H54 (cell line): ENCODE measurements around the gene MVK.

Experiments
- DNase-seq: peaks from one replicate; pipeline ENCODE4 v3.0.0; 2011; ENCODE audit warnings: low spot score, mixed read lengths; ENCODE audit not compliant: insufficient read length
- FAIRE-seq: peaks from 3 replicates; lab custom pipeline; 2011; peaks lifted over from hg19 to GRCh38; lab: Jason Lieb, UNC
- POLR2A ChIP-seq: IDR thresholded peaks from 2 replicates; pipeline ENCODE4 v1.6.1; 2011; ENCODE audit warnings: low read depth, mild to moderate bottlenecking, low read length

Gene MVK

DNA sequence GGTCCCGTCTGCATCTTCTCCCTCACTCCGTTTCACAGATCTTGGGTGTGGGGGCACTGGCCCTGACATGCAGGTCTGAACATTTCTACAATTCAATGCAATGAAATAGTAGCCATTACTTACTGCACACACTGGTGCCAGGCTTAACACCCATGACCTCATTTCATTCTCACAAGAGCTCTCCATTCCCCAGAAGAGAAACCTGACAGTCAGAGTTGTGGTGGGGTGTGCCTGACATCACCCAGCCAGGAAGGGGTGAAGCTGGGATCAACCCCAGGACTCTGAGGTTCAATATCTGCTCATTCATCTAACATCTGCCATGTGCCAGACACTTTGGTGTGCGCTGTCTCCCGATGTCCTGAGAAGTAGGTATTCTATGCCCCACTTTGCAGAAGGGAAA, 34.7 kb downstream of the MVK start:
- DNase-seq (no peak), FAIRE-seq (no peak)
- no peak for TF ChIP-seq POLR2A

DNA sequence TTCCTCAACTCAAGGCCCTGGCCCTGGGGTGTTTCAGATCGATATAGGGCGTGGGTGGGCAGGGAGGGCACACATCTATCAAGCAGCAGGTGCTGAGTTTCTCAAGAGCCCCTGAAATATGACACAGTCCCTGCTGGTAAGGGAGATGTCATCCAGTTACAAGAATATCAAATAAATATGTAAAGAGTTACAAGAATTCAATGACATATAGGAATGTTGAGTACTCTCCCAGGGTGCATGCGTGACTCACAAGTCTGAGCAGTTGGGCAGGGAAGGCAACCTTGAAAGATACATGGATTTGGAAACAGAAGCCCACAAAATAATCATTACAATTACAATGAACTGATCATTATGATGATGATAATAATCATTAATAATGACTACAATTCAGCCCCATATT, 35.2 kb downstream of the MVK start:
- DNase-seq (no peak), FAIRE-seq (no peak)
- TF ChIP-seq POLR2A = no peak

DNA sequence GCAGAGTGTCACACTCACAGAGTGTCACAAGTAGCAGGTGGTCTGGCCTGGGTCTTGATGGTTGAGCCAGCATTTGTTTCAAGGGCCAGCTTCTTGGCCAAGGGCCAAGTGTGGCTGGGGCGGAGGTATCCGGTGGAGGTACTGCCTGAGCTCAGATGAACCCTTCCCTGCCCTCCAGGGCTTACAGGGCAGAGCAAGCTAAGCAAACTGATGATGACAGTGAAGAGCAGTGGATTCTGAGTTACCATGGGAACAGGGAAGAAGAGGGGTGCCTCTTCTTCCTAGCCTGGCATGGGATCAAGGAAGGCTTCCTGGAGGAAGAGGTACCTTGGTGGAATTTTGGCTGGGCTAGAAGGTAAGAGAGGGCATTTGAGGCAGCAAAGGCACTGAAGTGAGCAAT, 35.7 kb downstream of the MVK start:
- DNase-seq (no peak), FAIRE-seq (no peak)
- TF ChIP-seq POLR2A = no peak

DNA sequence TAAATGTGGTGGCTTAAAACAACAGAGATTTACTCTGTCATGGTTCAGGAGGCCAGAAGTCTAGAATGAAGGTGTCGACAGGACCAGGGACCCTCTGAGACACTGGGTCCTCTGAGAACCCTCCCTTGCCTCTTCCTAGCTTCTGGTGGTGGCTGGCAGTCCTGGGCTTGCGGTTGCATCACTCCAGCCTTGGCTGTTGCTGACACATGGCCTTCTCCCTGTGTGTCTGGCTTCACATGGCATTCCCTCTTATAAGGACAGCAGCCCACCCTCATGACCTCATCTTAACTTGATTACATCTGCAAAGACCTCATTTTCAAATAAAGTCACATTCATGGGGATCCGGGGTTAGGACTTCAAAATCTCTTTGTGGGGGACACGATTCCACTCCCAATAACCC, 36.9 kb downstream of the MVK start:
- no peak for DNase-seq
- no peak for FAIRE-seq

DNA sequence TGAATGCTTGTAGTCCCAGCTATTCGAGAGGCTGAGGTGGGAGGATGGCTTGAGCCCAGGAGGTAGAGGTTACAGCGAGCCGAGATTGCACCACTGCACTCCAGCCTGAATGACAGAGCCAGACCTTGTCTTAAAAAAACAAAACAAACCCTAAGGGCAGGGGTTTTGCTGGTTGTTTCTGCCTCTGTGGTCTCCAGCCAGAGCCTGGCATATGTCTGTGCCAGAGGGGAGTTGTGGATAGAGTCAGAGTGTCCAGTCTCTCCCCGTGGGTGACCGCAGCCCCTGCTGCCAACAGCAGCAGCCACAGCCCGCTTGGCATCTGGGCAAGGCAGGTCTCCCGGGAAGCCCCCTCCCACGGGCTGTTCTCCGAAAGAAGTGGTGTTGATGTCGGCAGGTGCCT, 37.6 kb downstream of the MVK start:
- no peak for TF ChIP-seq POLR2A
- FAIRE-seq = no peak
- DNase-seq = no peak

More for the DNA sequence above, 36.9 kb downstream of the MVK start:
- no peak for TF ChIP-seq POLR2A

DNA sequence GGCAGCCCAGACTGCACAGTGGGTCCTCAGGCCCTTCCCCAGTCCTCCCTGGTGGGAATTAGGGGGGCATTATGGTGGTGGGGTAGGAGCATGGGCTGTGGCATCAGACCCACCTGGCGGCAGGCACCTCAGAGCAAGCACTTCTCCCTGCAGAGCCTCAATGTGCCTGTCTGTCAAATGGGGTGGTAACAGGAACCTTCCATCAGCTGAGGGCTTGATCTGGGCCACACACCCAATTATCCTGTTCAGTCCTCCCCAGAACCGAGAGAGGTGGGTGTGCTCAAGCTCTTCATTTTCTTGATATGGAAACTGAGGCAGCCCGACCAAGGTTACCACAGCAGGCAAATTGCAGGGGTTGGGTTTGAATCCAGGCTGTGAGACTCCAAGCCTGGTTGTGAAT, 38.4 kb downstream of the MVK start:
- FAIRE-seq (no peak), DNase-seq (no peak)
- TF ChIP-seq POLR2A = no peak

DNA sequence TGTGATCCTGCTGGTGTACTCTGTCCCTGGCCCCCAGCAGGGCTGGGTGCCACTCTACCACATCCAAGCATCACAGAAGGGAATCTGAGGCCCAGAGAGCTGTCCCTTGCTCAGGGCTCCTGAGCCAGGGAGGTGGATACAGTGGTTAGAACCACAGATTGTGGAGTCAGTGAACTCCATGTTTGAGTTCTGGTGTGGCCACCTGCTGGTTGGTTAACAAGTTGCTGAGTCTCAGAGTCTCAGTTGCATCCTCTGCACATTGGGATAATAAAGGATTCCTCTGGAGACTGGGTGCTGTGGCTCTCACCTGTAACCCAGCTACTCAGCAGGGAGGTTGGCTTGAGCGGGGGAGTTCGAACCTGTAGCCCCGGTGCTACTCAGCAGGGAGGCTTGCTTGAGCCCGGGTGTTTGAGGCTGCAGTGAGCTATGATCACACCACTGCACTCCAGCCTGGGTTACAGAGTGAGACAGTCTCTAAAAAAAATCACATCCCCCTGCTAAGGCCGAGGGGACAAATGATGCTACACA, 39.4 kb downstream of the MVK start:
- no peak for TF ChIP-seq POLR2A
- FAIRE-seq (no peak), DNase-seq (peak; percentile 50)

DNA sequence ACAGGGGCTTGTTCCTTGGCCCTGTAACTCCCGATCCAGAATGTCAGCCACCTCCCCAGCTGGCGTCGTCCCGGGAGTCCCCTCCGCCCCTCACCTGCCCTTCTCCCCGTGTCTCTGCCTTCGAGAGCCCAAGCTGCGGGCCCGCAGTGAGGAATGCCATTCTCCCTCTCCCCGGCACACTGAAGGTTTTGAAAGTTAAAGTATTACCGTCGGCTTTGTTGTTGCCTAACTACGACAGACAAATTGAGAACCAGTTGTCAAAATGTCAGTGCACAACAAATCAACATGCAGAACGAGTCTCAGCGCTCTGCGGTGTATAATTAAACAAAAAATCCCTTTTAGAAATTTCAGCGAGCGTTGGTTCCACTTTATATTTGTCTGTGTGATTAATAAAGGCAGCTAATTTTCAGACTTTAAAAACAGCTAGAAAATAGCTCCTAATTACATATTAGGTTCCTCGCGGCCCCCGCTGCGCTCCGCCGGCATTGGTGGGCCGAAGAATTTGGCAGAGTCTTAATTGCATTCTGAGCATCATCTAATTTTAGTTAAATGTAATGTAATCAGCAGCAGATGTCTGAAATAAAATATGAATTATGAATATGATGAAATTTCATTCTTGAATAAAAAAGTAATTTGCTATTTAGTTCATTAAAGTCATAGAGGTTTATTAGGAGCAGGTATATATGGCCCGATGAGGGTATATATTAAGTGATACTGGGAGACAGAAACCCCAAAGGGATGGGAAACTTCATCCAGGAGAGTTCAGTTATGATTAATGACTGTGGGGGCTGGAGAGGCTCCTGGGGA, 40.3 kb downstream of the MVK start:
- no peak for TF ChIP-seq POLR2A
- FAIRE-seq = no peak
- DNase-seq = no peak

DNA sequence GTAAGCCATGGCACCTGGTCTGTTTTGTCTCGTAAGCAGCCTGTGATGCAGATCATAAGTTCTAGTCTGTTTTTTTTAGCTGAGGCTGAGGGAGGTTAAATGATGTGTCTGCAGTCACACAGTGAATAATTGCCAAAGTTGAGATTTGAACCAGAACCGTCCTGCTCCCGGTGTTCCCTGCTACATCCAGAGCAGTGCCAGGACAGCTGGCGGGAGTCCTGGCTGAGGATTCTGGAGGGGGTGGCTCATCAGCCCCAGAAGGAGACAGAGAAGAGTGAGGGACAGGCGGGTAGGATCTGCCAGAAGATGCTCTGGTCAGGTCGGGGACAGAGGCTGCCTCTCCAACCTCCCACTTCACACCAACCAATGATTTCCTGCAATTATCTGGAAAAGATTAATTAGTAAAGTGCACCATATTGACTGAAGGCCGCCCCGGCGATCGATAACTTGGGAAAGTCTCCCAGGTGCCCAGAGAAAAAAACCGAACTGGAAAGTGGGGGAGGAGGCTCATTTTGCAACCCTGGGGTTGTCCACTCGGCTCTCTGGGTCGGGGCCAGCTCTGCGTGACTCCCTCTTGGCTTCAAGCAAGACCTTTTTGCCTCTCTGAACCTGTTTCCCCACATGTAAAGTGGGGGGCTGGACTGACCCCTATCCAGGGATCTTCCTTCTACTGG, 42.1 kb downstream of the MVK start:
- FAIRE-seq (no peak), DNase-seq (no peak)
- no peak for TF ChIP-seq POLR2A

DNA sequence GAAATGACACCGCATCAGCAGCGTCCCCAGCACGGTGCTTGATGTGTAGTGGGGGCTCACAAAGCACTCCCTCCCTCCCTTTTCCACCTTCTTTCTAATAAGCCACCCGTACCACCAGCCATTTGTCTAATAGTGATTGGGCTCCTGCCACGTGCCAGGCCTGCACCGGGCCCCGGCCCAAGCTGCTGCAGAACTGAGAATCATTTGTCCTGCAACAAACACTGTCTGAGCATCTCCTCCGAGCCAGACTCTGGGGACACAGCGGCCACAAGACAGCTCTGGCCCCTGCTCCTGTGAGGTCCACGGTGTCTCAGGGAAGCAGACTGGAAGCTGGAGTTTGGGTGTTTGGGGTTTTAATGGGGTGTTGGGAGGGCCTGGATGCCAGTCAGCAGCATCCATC, 43.9 kb downstream of the MVK start:
- no peak for DNase-seq
- FAIRE-seq = no peak
- no peak for TF ChIP-seq POLR2A

DNA sequence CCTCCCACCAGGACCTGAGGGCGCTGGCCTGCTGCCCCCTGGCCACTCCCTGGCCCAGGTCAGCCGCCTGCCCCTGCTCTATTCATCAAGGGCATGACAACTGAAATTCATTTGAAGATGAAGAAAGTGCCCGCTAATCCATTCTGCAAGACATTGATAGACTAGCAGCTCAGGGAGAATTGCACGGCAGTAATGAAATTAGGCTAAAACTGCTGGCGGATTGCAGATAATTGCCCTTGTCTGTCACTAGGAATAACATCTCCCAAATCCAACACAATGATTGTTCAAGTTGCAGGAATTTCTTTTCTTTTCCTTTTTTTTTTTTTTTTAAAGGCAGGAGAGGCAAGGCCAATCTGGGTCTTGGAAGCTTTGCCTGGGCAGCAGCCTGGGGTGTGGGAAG, 44.5 kb downstream of the MVK start:
- DNase-seq (no peak), FAIRE-seq (no peak)
- TF ChIP-seq POLR2A = no peak

DNA sequence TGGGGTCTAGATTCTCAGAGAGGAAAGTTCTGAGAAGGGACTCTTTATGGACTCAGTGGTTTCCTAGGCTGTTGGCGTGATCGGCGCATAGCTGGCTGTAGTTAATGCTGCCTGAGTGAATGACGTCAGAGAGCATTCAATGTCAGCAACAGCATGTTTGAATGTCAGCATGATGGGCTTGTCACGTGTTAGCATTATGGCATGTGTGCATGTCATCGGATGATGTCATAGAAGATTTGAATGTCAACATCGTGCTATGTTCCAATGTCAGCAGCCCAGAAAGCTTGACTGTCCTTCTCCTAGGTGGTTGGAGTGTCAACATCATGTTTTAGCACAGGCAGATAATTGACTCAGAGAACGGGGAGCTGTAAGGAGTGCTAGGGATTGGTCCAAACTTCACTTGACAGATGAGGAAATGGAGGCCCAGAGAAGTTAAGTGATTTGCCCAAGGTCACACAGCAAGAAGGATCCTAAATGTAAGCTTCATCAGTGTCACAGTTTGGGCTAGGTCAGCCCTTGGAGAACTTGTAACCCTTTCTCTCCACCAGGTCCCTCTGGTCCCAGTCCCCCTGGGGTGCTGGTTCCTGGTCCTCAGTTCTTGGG, 45.5 kb downstream of the MVK start:
- no peak for DNase-seq
- TF ChIP-seq POLR2A = no peak
- no peak for FAIRE-seq

DNA sequence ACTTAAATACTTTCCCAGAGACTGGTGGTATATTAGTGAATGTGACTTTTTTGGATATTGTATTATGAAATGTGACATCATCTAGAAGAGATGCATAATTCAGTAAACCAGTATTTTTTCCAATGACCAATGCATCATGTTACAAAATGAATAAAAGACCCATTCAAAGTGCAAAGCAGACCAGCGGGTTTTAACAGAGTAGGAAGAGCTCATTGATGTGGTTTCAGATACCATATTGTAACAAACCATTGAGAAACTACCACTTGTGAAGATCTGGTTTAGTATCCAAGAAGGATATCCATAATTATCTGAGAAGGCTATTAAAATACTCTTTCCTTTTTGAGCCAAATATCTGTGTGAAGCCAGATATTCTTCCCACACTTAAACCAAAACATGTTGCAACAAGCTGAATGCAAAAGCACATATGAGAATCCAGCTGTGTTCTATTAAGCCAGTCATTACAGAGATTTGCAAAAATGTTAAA, 47.7 kb downstream of the MVK start:
- DNase-seq = no peak
- FAIRE-seq = no peak
- no peak for TF ChIP-seq POLR2A

DNA sequence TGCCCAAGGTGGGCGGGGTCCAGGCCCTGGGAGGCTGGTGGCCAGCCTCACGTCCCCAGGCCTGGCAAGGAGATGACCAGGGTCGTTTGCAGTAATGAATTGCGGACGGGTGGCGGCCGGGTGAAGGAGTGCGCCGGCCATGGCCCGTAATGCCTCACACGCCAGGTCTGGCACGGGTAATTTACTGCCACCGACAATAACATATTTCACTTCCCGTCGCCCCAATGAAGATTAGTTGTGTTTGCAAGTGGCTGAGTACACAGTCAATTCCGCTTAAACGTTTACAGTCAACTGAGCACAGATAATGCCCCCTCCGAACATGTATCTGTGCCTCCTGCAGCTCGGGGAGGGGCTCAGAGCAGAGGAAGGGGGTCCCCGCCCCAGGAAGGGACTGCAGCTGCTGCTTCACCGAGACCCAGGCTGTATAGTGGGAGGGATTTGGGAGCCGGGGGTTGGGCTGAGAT, 48.3 kb downstream of the MVK start:
- no peak for DNase-seq
- TF ChIP-seq POLR2A = no peak
- FAIRE-seq = no peak
